Mesendoderm (in vitro differentiated cells): ENCODE results near the gene NAV2.
A peak's percentile ranks its signal among the peaks of the same experiment; 100 is the strongest.

Experiments used
- DNase-seq: peaks from one replicate; pipeline ENCODE4 v3.0.0; 2013
- H2AK5ac ChIP-seq: 2 replicates; pipeline ENCODE4 v1.6.1; 2013; ENCODE audit warnings: low read length, inconsistent platforms
- H2BK120ac ChIP-seq: 2 replicates; pipeline ENCODE4 v1.6.1; 2013; ENCODE audit warnings: low read depth, mild to moderate bottlenecking, low read length, moderate library complexity, mixed read lengths
- H2BK15ac ChIP-seq: replicated peaks from 2 replicates; pipeline ENCODE4 v1.6.1; 2013; ENCODE audit warnings: low read depth, mild to moderate bottlenecking, moderate library complexity
- H2BK5ac ChIP-seq: 2 replicates; pipeline ENCODE4 v1.6.1; 2013; ENCODE audit warnings: low read length, inconsistent platforms
- H3K18ac ChIP-seq: 2 replicates; pipeline ENCODE4 v1.6.1; 2013; ENCODE audit warnings: mild to moderate bottlenecking, low read length, mixed read lengths
- H3K23ac ChIP-seq: one replicate; pipeline ENCODE4 v1.6.1; 2013; ENCODE audit warnings: low read length
- H3K27ac ChIP-seq: 2 replicates; pipeline ENCODE4 v1.5.1; 2013; ENCODE audit warnings: low read depth, mild to moderate bottlenecking, inconsistent platforms, low read length, moderate library complexity
- H3K27me3 ChIP-seq: 2 replicates; pipeline ENCODE4 v1.6.1; 2013; ENCODE audit warnings: low read length, control low read depth, mild to moderate bottlenecking, inconsistent platforms; ENCODE audit not compliant: insufficient read depth, poor library complexity
- H3K36me3 ChIP-seq: 2 replicates; pipeline ENCODE4 v1.6.1; 2013; ENCODE audit warnings: low read length, inconsistent platforms; ENCODE audit not compliant: control insufficient read depth, insufficient read depth
- H3K4ac ChIP-seq: one replicate; pipeline ENCODE4 v1.6.1; 2013; ENCODE audit warnings: low read depth, mild to moderate bottlenecking, low read length, moderate library complexity
- H3K4me1 ChIP-seq: 2 replicates; pipeline ENCODE4 v1.6.1; 2013; ENCODE audit warnings: low read depth, low read length, inconsistent platforms; ENCODE audit not compliant: control insufficient read depth
- H3K4me2 ChIP-seq: 2 replicates; pipeline ENCODE4 v1.6.1; 2013; ENCODE audit warnings: low read length
- H3K4me3 ChIP-seq: 2 replicates; pipeline ENCODE4 v1.5.1; 2013; ENCODE audit warnings: mild to moderate bottlenecking, low read length
- H3K56ac ChIP-seq: one replicate; pipeline ENCODE4 v1.6.1; 2013; ENCODE audit warnings: low read length
- H3K79me1 ChIP-seq: 2 replicates; pipeline ENCODE4 v1.6.1; 2013; ENCODE audit warnings: low read length, inconsistent platforms
- H3K79me2 ChIP-seq: 2 replicates; pipeline ENCODE4 v1.6.1; 2013; ENCODE audit warnings: mild to moderate bottlenecking, low read length; ENCODE audit not compliant: control insufficient read depth, insufficient read depth
- H3K9ac ChIP-seq: 2 replicates; pipeline ENCODE4 v1.6.1; 2013; ENCODE audit warnings: low read length, inconsistent platforms
- H4K5ac ChIP-seq: one replicate; pipeline ENCODE4 v1.6.1; 2013; ENCODE audit warnings: low read length
- H4K8ac ChIP-seq: one replicate; pipeline ENCODE4 v1.6.1; 2013; ENCODE audit warnings: low read depth, mild to moderate bottlenecking, control low read depth, low read length, moderate library complexity
- WGBS: extraction: QIAGEN DNeasy Blood & Tissue Kit; methylation state at CpG from one replicate; pipeline ENCODE4 v1.1.7; 2013; ENCODE audit warnings: low lambda C conversion rate, missing lambda C conversion rate; ENCODE audit not compliant: insufficient coverage; ENCODE audit errors: extremely low coverage; 5-methylcytosine and 5-hydroxymethylcytosine counted together

NAV2 gene

DNA sequence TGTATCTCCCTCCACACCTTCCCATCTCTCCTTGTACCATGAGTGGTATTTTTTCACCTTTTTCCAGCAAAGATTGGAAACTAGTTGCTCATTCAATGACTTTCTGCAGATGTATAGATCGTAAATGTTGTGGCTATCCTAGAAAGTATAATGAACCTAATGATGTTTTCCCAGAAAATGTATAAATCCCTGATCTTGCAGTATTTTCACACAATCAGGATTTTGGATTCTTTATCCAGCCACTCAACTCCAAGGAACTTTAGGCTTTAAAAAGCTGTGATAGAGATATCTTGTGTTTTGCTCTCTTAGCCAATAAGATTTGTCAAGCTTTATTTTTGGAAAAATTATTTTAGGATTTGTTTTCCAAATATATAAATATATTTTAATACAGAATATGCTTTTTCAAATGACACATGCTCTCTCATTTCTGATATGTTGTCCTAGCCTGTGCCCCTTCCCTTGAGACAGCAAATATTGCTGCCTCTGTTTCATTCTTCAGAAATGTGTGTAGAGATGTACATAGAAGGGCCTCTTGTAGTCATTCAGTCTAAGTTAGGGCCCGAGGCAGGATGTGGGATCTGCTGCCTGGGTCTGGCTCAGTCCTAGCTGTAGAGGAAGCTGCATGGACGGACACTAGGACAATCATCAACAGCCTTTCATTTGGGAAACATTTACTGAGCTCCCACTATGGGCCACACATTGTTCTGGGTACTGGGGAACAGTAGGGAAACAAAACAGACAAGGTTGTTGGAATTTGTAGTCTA is 62.4 kb downstream of the NAV2 start:
- no peak overlapping the region for H3K27ac ChIP-seq
- no peak overlapping the region for H2BK5ac ChIP-seq
- no peaks in the 10 kb centered on the region for H3K27me3 ChIP-seq
- no peak overlapping the region for H3K4me2 ChIP-seq
- DNase-seq, result no peak
- H3K23ac ChIP-seq, result no peak overlapping the region
- no CpG with 5 or more reads among the region's 3 CpGs for WGBS
- no peaks in the 10 kb centered on the region for H3K36me3 ChIP-seq
- no peak overlapping the region for H2BK120ac ChIP-seq
- no peak overlapping the region for H3K56ac ChIP-seq
- H4K5ac ChIP-seq, result no peak overlapping the region
- H4K8ac ChIP-seq, result no peak overlapping the region
- H3K4me3 ChIP-seq, result no peak overlapping the region
- H3K4ac ChIP-seq, result no peak overlapping the region
- no peak overlapping the region for H2AK5ac ChIP-seq
- H2BK15ac ChIP-seq, result no peak overlapping the region
- H3K79me1 ChIP-seq, result no peaks in the 10 kb centered on the region
- H3K79me2 ChIP-seq, result no peaks in the 10 kb centered on the region
- H3K18ac ChIP-seq, result no peak overlapping the region
- peaks cover 9% of the 10 kb centered on the region for H3K4me1 ChIP-seq
- no peak overlapping the region for H3K9ac ChIP-seq

DNA sequence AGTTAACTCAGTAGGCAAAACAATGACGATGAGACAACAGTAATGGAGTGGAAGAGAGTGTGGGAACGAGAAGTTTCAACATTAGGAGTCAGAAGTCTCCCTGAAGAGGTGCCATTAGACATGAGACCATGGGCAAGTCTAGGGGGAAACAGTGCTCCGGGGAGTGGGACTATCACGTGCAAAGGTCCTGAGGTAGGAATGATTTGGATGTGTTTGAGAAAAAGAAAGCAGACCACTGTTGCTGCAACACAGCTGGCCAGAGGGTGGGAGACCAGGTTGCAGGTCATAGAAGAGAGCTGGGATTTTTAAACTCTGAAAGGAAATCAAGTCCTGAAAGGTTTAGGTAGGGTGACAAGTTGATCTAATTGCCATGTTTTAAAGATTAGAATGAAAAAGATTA is 63.0 kb downstream of the NAV2 start:
- Histone ChIP-seq H3K4me3 (no peak overlapping the region), H4K8ac (no peak overlapping the region), H2AK5ac (no peak overlapping the region), H4K5ac (no peak overlapping the region), H3K4ac (no peak overlapping the region), H3K18ac (no peak overlapping the region), H2BK5ac (no peak overlapping the region), H3K9ac (no peak overlapping the region), H3K36me3 (no peaks in the 10 kb centered on the region), H2BK120ac (no peak overlapping the region), H3K23ac (no peak overlapping the region), H3K27ac (no peak overlapping the region), H3K79me2 (no peaks in the 10 kb centered on the region), H3K27me3 (no peaks in the 10 kb centered on the region), H3K4me1 (peaks cover 11% of the 10 kb centered on the region), H3K56ac (no peak overlapping the region), H3K79me1 (no peaks in the 10 kb centered on the region), H2BK15ac (no peak overlapping the region), H3K4me2 (no peak overlapping the region)
- DNase-seq, result no peak
- no CpG with 5 or more reads among the region's 4 CpGs for WGBS

DNA sequence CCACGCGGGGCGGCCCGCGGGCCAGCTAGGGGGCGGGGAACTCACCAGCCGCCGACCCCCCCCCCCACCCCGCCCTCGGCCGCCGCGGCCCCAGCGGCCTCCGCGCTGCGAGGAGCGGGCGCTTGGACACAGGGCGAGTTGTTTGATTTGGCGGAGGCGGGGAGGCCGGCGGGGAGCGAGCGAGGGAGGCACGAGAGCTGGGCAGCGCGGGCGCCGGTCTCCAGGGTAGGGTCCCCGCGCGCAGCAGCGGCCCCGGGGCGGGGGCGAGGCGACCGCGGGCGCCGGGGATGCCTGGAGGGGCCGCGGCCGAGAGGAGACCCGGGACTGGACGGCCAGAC is 64.4 kb downstream of the NAV2 start:
- Histone ChIP-seq H3K27me3 (no peaks in the 10 kb centered on the region), H3K79me1 (no peaks in the 10 kb centered on the region), H3K79me2 (no peaks in the 10 kb centered on the region), H3K4me1 (peaks cover 7% of the 10 kb centered on the region), H2BK120ac (no peak overlapping the region), H4K5ac (no peak overlapping the region), H3K9ac (peak overlapping the region; percentile 45), H3K4me2 (peak overlapping the region; percentile 82), H3K56ac (peak overlapping the region; percentile 82), H2BK5ac (no peak overlapping the region), H4K8ac (no peak overlapping the region), H3K18ac (peak overlapping the region; percentile 69), H3K4me3 (peak overlapping the region; percentile 27), H2AK5ac (no peak overlapping the region), H3K23ac (no peak overlapping the region), H3K4ac (peak overlapping the region; percentile 41), H2BK15ac (no peak overlapping the region), H3K27ac (no peak overlapping the region), H3K36me3 (no peaks in the 10 kb centered on the region)
- DNase-seq, result no peak
- no CpG with 5 or more reads among the region's 48 CpGs for WGBS

DNA sequence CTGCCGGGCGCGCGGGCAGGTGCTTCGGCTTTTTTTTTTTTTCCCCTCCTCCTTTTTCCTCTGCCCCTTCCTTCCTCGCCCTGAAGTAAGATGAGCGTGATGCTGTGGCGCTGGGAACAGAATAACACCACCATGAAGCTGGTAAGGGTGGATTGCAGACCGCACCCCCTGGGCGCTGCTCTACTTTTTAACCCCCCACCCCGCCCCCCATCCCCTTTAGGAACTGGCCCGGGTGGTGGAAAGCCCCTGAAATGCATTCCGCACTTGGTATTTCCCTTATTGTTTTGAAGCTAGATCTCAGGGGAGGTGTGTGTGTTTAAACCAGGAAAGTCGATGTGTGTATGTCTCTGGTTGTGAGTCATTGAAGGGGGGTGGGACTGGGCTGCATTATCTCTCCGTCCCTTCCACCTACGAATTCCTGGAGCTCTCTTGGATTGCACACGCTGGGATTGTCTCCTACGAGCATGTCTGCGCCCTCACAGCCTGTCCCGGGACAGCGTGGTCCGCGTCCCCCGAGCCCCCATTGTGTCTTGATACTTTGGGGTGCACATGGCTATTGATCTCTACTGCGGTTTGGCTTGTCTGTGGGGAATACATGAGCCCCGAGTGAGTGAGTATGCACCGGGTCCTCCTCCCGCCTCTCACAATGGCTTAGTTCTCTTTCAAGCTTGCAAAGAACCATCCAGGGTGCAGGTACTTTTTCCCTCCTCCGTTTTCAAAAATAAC is 64.9 kb downstream of the NAV2 start:
- WGBS, result no CpG with 5 or more reads among the region's 29 CpGs

DNA sequence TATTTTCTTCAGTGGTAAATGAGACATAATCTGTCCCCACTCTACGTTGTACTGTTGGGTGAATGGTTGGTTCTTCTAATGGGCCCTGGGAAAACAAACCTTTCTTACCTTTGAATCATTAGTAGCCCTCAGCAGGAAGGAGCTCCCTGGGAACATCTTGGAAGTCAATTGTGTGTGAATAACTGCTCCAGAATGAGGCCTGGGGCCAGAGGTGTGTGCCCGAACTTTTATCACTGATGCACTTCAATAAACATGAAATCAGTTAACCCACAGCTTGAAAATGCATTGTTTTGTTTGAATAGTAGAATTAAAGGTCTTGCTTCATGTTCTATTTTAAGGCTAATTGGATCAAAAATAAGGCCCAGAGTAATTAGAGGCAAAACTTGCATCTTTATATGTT is 67.1 kb downstream of the NAV2 start:
- Histone ChIP-seq H3K79me2 (no peaks in the 10 kb centered on the region), H3K4me3 (no peak overlapping the region), H3K23ac (no peak overlapping the region), H2AK5ac (no peak overlapping the region), H3K56ac (no peak overlapping the region), H4K5ac (no peak overlapping the region), H2BK15ac (no peak overlapping the region), H3K4me1 (peaks cover 2% of the 10 kb centered on the region), H2BK120ac (no peak overlapping the region), H4K8ac (no peak overlapping the region), H2BK5ac (no peak overlapping the region), H3K9ac (no peak overlapping the region), H3K79me1 (no peaks in the 10 kb centered on the region), H3K27ac (no peak overlapping the region), H3K18ac (no peak overlapping the region), H3K27me3 (no peaks in the 10 kb centered on the region), H3K4ac (no peak overlapping the region), H3K36me3 (no peaks in the 10 kb centered on the region), H3K4me2 (no peak overlapping the region)
- WGBS, result no CpG with 5 or more reads among the region's 2 CpGs
- no peak for DNase-seq

More for the DNA sequence above, 64.9 kb downstream of the NAV2 start:
- Histone ChIP-seq H2BK120ac (no peak overlapping the region), H3K23ac (no peak overlapping the region), H3K4me2 (peak overlapping the region; percentile 82), H3K27ac (no peak overlapping the region), H3K4ac (no peak overlapping the region), H2AK5ac (no peak overlapping the region), H3K9ac (peak overlapping the region; percentile 66), H3K36me3 (no peaks in the 10 kb centered on the region), H4K8ac (no peak overlapping the region), H3K79me2 (no peaks in the 10 kb centered on the region), H4K5ac (no peak overlapping the region), H3K56ac (peak overlapping the region; percentile 82), H2BK15ac (no peak overlapping the region), H3K79me1 (no peaks in the 10 kb centered on the region), H2BK5ac (no peak overlapping the region), H3K18ac (peak overlapping the region; percentile 69), H3K4me1 (peaks cover 2% of the 10 kb centered on the region), H3K4me3 (peak overlapping the region; percentile 32), H3K27me3 (no peaks in the 10 kb centered on the region)
- DNase-seq, result peak; percentile 76
